Hematopoietic multipotent progenitor cell treated with erythropoietin and hydrocortisone succinate and interleukin-3 and kit ligand, for 8 days (in vitro differentiated cells): Measurements from ENCODE around the gene MUC5B.

ENCODE experiments used
- DNase-seq: peaks from one replicate; pipeline ENCODE4 v3.0.0-alpha.2; 2015

The MUC5B gene

DNA sequence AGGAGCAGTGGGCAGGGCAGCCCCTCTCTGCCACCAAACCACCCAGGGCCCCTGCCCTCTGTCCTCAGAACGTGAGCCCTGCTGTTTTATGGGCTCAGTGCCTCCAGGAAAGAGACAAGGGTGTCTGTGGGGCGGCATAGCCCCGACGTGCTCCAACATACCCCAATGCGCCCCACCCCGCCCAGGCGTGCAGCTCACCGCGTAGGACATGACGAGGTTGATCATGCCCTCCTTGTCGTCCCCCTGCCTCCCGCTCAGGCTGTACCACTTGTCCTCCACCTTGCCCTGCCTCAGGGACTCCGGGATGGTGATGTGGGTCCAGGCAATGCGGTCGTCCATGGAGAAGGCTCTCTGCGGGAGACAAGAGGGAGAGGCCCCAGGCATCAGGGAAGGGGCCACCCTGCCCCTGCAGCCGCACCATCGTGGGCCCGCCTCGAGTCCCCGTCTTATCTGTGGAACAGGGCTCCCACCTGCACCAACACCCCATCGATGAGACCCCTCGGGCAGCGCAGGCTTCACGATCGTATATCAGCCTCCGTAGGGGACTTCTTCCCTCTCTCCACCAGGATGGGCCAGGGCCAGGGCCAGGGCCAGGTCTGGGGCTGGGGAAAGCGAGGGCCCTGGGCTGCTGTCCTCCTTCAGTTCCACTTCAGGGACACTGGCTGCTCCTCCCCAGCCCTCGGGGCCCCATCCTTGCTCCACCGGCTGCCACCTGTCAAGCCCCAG, 65.7 kb downstream of the MUC5B start:
- DNase-seq: no peak

DNA sequence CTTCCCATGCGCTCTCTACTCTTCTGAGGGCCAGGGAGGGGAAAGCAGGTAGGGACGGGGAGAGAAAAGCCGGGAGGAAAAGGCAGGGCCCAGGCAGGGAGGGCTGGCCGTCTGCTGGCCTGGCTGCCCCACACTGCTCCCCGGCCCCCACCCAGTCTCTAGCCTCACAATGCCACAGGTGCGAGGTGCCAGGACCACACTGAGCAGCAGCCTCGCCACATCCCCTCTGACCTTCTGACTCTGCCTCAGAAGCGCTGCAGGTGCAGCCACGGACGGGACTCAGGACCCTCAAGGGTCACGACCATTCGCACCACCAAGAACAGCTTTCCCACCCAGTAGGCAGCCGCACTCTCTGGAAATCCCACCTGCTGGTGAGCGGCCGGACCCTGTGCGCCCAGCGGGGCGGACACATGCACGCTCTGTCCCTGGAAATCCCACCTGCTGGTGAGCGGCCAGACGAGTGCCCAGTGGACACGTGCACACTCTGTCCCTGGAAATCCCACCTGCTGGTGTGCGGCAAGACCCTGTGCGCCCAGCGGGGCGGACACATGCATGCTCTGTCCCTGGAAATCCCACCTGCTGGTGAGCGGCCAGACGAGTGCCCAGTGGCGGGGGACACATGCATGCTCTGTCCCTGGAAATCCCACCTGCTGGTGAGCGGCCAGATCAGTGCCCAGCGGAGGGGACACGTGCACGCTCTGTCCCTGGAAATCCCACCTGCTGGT, 66.5 kb downstream of the MUC5B start:
- DNase-seq: no peak

DNA sequence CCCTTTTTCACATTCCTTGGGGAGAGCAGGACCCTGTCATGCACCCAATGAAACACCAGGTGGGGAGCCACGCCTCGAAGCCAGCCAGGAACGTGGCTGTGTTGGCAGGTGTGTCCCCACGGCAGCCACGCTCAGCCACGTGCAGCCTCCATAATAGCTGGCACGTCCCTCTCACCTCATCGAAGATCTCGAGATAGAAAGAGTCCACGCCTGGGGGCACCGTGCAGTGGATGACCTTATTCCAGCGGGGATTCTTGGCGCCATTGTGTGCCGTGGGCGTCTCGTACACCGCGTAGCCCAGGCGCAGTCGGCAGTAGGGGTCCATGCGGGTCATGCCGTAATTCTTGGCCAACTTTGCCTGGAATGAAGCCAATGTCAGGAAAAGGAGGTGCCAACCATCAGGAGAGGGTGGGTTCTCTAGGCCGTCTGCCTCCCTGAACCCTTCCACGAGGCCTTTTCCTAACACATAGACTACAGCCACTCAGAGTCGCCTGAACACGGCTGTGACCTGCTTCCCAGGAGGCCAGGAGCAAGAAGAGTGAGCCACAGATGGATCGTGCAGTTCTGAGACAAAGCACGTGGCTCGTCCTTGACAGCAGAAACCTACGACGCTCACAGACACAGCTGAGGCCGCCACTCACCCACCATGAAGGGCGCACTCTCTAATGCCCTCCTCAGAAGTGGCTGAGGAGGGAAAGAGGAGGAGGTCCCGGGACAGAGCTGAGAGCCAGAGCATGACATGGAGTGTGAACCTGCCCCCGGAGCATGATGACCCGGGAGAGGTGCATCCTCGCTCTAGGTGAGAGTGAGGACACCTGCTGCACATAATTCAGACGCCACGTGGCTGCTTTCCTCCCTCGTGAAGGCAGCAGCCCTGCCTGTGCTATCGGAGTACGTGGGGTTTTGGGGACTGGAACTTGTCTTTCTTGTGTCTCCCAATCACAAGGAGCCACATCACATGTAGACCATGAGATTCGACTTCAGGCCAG, 67.5 kb downstream of the MUC5B start:
- DNase-seq: no peak

DNA sequence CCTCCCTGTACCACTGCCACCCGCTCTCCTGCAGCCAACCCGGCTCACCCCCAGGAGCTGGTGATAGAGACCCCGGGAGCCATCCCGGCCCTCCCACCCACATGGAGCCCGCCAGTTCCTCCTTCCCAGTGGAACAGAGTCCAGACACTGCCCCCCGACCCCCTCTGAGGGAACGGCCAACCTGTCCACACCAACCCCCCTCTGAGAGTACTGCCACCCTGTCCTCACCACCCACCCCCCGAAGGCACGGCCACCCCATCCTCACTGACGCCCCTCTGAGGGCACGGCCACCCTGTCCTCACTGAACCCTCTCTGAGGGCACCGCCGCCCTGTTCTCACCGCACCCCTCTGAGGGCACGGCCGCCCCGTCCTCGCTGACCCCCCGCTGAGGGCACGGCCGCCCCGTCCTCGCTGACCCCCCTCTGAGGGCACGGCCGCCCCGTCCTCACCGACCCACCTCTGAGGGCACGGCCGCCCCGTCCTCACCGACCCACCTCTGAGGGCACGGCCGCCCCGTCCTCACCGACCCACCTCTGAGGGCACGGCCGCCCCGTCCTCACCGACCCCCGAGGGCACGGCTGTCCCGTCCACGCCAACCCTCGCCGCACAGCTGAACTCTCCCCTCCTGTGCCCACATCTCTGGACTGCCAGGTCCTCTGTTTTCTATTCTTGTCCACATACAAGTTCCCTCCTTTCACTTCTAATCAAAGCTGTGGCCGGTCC, 68.6 kb downstream of the MUC5B start:
- no peak for DNase-seq

DNA sequence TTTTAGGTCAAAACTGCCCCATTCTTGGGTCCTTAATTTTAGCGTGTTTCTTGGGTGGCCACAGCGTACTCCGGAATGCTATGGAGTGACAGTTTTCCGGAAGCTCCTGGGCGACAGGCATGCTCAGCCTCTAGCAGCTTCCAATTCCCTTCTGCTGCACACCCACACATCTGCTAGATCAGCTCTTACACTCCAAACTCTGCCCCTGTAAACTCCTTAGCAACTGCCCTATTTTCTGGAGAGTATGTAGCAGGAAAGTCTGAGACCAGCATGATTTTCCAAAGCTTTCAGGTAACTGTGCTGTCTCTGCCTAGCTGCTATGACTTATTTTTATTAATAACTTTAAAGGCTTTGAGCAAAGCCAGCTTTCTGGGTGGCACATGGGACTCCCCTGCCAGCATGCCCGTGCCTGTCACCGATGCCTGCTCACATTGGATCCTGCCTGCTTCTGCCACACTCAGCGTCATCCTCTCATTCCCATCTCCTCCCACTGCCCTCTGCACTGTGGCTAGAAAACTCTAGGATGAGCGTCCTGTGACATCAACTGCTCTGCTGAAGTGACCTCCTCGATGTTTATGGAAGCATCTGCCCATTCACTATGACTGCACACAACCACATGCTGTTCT, 69.3 kb downstream of the MUC5B start:
- DNase-seq: no peak

DNA sequence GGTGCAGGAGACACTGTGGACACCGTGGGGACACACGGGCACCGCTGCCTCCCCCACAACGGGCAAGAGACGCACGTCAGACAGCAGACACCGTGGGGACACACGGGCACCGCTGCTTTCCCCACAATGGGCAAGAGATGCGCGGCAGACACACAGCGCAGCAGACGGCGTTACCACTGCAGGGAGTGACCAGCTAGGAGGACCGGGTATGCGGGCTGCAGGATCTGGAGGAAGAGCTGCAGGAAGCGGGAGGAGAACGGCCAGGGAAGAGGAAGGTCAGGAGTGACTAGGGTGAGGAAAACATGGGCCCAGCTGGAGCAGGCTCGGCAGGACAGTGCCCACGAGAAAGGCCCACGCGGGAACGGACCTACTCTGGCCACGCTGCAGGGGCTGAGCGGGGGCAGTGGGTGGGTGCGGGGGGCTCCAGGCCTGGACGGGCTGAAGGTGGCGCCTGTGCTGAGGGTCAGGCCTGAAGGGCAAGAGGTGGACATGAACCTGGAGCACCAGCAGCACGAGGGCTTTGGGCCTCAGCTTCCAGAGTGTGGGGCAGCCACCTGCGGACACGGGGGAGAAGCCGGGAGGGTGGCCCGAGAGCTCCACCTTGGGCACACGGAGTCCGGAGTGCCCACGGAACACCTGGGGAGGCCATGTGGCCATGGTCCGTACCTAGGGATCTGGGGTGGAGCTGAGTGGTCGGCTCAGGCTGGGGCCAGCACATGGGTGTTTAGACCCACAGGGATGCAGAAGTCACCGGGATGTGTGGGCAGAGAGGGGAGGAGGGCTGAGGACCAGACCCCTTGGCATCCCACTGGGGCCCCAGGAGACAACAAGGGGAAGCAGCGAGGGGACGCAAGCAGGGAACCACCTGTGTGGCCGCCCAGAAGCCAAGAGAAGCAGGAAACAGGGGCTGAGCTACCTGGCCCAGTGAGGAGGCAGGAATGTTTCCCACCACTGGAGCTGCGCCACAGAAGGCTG, 70.1 kb downstream of the MUC5B start:
- DNase-seq: no peak

DNA sequence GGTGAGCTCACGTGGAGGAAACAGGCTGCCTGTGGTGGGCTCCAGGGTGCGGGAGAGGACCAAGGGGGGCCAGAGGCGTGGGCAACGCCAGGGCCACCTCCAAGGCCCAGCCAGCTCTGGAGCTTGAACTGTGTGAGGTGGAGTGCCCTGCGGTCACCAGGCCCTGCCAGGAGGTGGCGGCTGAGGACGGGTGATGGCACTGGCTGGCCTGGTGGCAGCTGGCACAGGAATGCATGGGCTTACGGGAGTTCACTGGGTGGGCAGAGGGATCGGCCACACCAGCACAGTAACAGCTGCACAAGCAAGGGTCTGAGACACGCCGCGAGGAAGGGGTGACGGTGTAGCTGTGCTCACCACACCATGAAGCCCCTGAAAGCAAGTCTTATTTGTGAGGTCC, 70.8 kb downstream of the MUC5B start:
- peak; percentile 37 for DNase-seq

DNA sequence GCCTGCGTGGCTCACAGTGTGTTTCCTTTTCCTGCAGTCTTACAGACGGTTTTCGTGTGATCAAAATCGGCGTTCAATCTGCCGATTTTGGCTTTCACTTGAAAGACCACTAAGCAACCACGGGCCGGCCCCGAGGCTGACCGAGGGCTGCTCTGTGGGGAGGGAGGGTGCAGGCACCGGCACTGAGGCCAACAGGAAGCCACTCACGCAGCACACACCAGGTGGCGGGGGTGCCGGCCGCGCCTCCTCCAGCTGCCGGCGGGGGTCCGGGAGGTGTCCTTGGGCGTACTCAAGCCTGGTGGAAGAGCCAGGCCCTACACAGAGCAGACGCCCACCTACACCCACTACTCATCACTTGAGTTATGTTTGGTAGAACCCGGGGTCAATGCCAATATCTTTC, 72.2 kb downstream of the MUC5B start:
- DNase-seq: no peak

DNA sequence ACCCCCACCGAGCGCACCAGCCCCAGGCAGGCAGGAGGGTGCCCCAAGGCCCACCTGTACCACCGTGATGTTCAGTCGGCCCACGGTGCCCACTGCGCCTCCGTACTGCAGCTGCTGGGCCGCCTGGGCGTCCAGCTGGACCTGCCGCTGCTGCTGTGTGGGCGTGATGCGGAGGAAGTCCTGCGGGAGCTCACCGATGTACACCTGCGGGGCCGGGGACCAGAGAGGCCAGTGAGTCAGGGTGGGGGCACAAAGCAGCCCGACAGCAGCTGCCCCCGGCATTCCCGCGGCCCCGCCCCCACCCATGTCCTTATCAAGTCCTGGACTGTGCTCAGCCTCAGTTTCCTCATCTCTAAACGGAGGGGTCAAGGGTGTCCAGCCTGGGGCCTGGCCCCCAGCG, 72.7 kb downstream of the MUC5B start:
- no peak for DNase-seq

DNA sequence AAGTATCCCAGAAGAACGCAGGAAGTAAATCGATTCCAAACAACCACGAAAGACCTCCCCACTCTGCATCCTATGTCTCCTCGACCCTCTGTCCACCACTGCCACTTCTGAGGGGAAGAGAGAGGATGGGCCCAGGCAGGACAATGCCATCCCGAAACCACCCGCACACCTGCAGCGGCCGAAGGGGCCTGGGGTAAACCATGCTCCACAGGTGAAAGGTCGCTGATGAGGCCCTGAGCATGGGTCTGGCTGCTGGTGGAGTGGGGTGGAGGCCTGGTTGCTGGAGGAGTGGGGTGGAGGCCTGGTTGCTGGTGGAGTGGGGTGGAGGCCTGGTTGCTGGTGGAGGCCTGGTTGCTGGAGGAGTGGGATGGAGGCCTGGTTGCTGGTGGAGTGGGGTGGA, 73.4 kb downstream of the MUC5B start:
- no peak for DNase-seq

DNA sequence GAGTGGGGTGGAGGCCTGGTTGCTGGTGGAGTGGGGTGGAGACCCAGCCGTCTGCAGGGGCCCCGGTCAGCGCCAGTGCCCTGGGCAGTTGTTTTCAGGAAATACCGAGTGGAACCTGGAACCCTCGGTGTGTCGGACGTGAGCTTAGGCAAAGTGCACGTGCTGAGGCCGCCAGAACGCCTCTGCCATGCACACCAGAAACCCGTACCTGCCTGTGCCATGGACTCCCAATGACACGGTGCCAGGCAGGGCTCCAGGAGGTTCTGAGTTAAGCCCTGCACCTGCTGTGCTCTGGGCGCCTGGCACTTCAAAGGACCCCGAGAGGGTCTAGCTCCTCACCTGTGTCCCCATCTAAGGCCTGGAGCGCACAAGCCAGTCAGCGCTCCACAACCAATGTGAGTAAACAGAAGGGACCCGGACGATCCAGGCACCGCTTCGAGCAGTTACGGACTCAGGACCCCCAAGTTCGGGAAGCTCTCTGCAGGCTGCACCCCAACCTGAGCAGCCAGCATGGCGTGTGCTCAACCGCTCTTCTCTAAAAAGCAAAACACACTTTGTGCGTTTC, 74.2 kb downstream of the MUC5B start:
- no peak for DNase-seq

DNA sequence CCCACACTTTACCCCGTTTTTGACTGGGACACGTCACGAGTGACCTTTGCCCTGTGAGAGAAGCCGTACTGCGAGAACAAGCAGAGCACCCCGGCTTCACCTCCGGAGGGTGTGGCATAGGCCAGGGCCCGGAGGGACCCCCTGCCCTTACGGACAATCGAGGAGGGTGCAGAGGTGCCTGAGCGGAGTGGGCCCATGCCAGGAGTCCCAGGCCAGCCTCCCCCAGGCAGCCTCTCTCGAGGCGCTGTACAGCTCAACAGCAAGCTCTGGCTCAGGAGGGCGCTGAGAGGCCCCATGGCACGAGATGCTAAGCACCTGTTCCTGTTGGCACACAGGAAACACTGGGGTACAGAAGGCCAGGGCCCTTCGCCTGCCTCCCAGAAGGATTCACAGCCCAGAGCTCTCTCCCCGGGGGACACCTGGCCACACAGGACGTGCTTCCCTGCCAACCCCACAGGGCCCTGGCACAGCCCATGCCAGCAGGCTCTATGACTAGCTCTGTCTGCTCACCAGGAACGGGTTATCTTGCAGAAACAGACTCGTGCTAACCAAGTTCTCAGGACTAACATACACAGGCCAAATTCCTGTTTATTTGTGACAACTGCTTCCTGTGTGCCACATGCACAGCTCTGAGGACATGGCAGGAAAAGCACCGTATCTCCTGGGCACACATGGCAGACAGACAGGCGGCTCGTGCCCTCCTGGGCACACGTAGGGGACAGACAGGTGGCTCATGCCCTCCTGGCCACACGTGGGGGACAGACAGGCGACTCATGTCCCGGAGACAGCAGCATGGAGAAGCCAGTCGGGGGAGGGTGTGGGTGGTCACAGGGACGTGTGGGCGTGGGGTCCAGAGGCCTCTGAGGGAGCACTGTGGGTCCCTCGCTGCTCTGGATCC, 75.0 kb downstream of the MUC5B start:
- peak; percentile 92 for DNase-seq

DNA sequence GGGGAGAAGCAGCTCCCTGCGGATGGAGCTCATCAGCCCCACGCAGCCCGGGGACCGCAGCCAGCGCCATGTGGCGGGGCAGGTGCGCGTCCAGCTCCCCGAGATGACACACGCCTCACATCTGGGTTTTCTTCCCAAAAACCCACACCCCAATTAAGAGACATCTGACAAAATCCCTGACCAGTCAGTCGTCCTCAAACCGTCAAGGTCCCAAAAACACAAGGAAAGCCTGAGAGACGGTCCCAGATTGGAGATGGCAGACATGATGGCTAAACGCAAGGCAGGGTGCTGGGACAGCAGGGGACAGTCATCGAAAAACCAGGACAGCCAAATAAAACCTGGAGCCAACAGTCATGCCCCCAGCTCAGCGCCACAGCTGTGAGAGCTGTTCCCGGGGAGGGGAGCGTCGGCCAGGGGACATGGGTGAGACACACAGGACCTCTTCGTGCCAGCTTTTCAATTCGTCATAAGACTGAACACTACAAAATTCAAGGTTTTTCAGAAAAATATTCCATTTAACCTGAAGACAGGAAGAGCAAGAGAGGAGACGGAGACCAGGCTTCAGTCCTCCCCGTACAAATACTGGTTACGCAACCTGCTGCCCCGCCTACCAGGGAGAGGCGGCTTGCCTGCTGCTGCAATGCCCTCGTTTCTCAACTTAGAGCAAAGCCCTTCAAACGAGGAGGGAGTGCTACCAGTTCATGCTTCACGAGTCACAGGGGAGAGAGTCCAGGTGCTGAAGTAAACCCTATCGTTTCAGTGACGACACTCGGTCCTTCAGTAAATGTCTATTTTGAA, 76.0 kb downstream of the MUC5B start:
- peak; percentile 59 for DNase-seq

DNA sequence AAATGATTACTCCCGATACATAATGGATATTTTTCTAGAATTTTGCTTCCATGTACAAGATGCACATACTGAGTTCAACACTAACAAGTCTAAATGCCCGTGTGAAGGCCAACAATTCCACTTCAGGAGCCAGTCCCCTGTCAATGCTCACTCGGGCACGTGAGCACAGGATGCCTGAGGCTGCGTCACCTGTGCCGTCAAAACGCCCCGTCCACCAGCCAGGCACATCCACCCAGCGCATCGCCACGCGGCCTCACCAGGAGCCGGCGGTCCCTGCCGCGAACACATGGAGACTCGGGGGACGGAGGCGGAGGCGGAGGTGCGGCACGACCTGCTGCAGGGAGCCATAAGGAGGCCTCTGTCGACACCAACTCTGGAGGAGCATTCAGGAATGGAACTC, 76.8 kb downstream of the MUC5B start:
- DNase-seq: no peak

DNA sequence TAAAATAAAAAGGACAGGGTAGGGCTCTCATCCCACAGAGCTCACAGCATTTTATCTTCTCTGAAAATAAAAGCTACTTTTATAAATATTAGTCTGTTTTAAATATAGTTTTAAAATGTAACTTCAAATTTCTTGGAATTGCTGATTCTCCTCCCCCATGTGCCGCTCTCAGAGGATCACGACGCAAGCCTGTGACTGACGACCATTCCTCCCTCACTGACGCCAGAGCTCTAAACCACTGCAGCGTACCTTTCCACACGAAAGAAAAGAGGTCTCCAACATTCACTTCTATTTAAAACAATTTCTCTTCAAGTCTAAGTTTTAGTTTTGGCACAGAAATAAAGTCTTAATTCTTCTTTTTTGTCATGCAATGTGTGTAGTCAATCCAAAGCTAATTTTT, 77.3 kb downstream of the MUC5B start:
- no peak for DNase-seq

DNA sequence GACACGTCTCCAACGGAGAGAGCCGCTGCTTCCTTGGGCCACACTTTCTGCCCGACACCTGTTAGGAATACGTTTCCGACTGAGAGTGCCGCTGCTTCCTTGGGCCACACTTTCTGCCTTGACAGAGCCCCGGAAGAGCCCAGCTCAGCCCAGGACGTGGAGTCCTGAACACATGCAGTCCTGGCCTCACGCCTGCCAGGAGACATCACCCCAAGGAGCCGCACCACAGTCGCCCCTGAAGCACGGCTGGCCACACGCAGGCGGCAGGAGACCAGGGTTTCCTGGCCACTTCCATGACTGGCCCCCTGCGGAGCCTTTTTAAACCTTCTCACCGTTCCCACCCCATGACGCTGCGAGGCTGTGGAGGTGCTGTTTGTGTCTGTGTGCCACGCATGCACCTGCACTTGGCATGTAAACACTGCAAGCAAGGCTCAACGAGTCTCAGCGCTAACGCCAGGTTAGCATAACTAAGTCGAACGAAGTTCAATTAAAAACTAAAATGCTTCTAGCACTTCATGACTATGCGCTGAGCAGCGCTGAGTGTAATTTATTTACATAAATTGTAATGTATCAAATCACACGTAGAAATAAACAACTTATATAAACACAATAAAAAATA, 77.8 kb downstream of the MUC5B start:
- DNase-seq: no peak

DNA sequence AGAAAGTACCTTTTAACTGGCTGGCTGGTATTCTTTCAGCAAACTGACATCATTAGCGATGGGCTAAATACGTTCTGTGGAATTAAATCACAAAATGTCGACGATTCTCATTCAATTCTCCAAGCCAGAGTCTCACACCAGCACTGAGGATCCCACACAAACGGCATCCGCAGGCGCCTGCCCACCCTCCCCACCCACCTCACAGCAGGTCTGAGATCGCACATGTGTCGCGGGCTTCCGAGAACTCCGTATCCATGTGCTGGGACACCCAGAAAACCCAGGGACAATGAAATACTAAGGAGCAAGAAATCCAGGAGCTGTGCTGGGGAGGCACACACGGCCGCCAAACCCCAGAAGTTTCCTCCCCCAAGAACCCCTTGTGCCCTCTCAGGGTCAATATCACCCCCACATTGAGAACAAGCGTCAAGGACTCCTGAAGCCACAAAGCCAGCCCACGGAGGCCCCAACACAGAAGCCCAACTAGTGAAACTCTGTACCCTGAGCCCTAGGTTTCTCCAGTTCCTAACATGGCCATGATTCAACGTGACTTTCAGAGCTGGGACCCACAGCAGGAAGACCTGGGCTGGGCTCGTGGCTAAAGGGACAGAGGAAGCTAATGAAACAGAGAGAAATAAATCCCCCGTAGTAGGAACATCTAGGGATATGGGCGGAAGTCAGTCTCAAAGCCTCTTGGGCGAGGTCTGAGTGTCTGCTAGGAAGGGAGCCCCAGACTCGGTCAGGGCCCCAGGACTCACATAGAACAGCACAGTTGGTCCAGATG, 78.5 kb downstream of the MUC5B start:
- DNase-seq: no peak
